Measurements from ENCODE around the gene SMAD9. TPM values are rescaled to one million over a fixed set of nuclear protein-coding genes. Genes with fewer than 3 reads are reported as not detected.

SMAD9 gene
- total RNA-seq, 1 donor from 2014 or later = 4.5 TPM

DNA sequence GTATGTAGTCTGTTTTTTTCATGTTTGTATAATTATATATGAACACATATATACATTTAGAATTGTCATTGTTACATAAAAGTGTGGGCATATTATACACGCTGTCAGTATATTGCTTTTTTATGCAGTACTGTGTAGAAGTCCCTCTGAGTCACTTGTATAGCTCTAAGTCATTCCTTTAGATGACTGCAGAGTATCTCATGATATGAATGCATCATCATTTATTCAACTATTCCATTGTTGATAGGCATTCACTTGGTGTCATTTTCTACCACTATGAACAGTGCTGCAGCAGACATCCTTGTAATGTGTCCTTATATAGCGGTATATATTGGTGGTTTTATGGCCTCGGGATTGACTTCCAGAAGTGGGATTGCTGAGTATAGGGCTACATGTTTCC lies 85.7 kb downstream of the SMAD9 start:
- DNase-seq (no peak), ATAC-seq (no peak)
- intact Hi-C loops (cut with micrococcal nuclease) = no loop called here

DNA sequence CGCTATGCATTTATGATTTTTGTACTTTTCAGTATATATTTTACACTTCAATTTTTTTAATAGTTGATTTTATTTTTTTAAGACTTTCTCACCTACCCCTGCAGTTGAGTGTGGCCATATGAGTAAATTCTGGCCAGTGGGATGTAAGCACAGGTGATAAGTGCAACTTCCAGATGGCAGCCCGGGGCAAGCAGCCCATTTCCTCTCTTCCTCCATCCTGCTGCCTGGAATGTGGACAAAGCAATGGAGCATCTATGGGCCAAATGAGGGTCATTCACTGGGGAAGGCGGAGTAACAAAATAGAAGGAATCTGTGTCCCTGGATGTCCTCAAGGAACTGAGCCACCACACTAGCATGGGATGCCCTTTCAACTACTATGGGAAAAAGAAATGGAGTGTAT lies 88.7 kb downstream of the SMAD9 start:
- DNase-seq (no peak), ATAC-seq (no peak)
- intact Hi-C loops (cut with micrococcal nuclease) = no loop called here

DNA sequence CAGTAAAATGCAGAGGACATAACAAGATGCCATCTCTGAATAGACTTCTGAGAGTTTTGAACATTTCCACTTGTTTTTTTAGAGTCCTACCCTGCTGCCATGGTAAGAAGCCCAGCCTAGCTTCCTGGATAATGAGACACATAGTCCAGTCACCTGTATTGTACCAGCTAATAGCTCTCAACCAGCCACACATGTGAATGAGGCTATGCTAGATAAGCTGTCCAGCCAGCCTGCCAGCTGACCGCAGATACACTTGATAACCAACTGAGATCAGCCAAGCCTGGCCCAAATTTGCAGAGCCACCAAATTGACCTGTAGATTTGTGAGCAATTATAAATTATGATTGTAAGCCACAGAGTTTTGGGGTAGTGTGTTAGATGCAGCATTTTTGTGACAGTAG lies 90.3 kb downstream of the SMAD9 start:
- intact Hi-C loops (cut with micrococcal nuclease) = no loop called here
- DNase-seq (no peak), ATAC-seq (no peak)

DNA sequence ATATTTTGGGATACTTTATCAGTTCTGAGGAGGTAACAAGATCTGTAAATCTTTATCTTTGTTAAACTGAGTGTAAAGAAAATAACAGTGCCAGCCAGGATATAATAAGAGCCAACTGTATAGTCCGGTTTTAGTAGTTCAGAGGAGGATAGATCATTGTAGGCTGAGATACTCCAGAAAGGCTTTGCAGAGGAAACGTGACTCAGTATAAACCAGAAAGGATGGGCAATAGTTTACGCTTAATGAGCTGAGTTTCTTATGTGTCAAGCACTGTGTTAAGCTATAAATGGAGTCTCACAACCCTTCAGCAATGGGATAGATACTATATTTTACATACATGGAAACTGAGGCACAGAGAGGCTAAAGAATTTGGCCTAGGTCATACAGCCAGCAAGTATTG lies 97.3 kb downstream of the SMAD9 start:
- no peak for ATAC-seq
- intact Hi-C loops (cut with micrococcal nuclease) = no loop called here
- no peak for DNase-seq

DNA sequence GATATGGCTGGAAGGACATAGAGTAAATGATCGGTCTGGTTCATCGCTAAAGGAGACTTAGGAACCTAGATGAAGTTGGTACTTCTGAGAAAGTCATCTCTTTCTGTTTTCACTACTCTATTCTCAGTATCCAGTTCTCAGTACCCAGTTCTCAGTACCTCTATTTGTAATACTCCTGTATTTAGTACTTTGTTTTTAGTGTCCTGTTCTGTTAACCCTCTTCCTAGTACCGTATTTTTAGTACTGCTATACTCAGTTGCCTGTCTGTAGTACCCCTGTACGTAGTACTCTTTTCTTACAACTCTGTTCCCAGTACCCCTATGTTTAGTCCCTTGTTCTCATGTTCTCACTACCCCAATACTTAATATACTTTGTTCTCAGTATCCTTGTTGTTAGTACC lies 99.8 kb downstream of the SMAD9 start:
- intact Hi-C loops (cut with micrococcal nuclease) = no loop called here
- no peak for ATAC-seq
- no peak for DNase-seq

DNA sequence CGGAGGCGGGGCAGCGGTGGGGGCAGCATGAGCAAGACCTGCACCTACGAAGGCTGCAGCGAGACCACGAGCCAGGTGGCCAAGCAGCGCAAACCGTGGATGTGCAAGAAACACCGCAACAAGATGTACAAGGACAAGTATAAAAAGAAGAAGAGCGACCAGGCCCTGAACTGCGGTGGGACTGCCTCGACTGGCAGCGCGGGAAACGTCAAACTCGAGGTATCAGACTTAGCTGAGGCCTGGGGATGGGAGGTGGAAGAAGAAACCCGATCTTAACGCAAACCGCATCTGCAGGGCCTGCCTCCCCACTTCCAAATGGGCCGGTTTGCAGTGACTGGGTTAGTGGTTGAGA lies 100.3 kb downstream of the SMAD9 start:
- peak; percentile 5 for ATAC-seq
- intact Hi-C loops (cut with micrococcal nuclease) = no loop called here
- DNase-seq = no peak

DNA sequence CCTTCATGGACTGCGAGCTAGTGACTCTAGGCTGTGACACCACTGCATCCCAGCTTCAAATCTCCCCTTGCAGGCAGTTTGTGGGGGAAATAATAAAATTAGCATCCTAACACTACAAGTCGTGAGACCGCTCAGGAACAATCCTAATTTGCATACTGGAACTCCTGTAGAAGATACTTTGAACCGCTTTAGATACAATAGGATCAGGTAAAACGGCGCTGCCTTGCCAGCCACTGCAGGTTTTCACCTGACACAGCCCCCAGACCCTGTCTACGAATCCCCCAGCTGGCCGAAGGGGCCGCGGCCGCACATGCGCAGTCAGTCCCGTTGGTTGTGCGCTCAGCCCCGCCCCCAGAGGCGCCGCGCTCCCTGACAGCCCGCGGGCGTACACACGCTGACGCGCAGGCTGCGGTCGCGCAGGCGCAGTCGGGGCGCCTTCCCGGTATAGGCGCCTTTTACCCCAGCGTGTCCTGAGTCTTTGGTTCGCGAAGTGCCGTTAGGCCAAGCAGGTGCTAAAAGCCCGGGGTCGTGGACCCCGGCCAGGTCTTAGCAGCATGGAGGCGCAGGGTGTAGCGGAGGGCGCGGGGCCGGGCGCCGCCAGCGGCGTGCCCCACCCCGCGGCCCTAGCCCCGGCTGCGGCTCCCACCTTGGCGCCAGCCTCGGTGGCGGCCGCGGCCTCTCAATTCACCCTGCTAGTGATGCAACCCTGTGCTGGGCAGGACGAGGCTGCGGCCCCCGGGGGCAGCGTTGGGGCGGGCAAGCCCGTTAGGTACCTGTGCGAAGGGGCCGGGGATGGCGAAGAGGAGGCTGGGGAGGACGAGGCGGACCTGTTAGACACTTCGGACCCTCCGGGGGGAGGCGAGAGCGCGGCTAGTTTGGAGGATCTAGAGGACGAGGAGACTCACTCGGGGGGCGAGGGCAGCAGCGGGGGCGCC lies 101.0 kb downstream of the SMAD9 start, which contains the start of gene RFXAP:
RFXAP (plus strand) TSS at position 419 of the 935 bp plus-strand sequence; CDS start at position 555, 136 bp downstream.
- peak; percentile 99 for ATAC-seq
- intact Hi-C loops (cut with micrococcal nuclease) = no loop called here
- DNase-seq = peak; percentile 97

DNA sequence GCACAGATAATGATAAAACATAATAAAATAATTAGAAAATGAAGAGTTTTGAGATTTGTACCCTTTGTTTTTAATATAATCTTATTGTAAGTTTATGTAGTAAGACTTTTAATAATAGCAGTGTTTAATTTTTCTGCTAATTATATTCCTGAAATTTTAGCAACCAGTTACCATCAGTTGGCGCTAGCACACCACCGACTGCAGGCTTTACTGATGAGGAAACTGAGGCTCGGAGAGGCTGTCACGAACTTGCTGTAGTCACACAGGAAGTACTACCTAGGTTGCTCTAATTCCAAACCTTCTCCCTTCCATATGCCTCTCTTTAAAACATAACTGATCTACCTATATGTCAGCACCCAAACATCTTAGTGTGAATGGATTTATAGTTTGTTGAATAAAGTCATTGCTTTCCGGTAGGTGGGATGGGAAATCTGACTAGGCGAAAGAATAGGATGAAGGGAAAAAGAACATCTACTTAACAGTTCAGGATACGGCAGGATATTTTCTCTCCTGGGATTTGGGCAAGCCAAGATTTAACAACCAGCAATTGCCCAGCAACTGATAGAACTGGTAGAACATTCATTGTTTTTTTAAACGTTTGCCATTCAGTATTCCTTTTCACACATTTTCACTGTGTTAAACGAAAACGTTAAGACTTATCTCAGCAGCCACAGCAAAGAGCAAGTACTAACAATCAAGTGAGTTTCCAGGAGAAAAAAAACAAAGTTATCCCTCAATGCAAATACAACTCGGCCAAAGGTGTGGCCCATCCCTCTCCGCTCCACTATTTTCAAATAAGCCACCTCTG lies 101.8 kb downstream of the SMAD9 start:
- DNase-seq (no peak), ATAC-seq (peak; percentile 4)
- intact Hi-C loops (cut with micrococcal nuclease) = no loop called here

DNA sequence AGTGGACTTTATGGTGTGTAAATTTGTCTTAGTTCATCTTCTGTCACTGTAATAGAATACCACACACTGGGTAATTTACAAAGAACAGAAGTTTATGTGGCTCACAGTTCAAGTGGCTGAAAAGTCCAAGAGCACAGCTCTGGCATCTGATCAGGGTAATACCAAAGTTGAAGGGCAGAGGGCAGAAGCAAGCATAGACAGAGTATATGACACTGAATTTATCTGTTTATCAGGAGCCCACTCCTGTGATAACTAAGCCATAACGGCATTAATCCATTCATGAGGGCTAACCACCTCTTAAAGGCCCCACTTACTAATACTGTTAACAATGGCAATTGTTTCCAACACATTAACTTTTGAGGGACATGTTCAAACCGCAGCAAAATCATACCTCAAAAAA lies 105.0 kb downstream of the SMAD9 start:
- ATAC-seq = no peak
- DNase-seq = no peak
- intact Hi-C loops (cut with micrococcal nuclease) = no loop called here

DNA sequence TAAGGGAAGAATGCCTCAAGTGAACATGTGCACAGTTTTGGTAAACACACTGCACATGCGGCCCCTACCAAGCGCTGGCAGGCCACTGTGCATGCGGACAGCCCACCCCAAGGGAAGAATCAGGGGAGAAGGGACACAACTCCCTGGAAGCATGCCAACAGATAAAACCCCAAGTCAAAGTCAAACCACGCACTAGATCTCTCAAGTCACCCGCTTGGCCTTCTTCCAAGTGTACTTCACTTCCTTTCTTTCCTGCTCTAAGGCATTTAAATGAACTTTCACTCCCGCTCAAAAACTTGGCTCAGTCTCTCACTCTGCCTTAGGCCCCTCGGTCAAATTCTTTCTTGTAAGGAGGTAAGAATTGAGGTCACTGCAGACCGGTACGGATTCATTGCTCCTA lies 105.6 kb downstream of the SMAD9 start:
- DNase-seq = no peak
- no peak for ATAC-seq
- intact Hi-C loops (cut with micrococcal nuclease) = no loop called here

DNA sequence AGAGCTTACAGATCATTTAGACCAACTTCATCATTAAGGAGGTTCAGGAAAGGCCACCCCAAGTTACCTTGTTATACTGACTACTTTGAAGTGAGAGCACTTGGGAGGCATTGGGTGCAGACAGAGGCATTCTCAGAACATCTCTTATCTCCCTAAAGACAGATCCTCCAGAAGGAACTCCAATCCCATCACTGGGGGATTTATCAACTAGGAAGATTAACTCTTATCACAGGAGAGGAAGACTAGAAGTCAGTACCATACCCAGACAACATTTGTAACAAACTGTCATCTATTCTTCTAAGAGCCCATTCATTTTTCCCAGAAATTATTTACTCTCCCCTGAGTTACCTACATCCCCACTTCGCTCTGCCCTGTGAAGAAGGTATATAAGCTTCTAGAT lies 106.8 kb downstream of the SMAD9 start:
- DNase-seq = no peak
- intact Hi-C loops (cut with micrococcal nuclease) = no loop called here
- no peak for ATAC-seq

DNA sequence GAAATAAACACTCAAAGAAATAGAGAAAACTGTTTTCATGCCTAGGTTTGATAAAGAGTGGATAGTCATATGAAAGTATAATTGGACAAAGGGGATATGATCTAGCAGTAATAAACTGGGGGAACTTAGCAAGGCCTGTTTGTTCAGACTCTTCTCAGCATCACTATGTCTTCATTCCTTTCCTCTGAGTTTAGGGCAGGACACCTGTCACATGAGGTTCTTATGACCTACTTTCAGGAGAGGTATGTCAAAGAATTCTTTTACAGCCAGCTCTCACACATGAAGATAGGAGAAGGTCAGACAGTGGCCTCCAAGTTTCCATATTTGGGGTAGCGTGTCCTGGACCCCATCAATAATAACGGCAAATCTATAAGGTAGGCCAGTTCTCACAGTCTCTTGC lies 112.4 kb downstream of the SMAD9 start:
- intact Hi-C loops (cut with micrococcal nuclease) = no loop called here
- DNase-seq (no peak), ATAC-seq (no peak)

DNA sequence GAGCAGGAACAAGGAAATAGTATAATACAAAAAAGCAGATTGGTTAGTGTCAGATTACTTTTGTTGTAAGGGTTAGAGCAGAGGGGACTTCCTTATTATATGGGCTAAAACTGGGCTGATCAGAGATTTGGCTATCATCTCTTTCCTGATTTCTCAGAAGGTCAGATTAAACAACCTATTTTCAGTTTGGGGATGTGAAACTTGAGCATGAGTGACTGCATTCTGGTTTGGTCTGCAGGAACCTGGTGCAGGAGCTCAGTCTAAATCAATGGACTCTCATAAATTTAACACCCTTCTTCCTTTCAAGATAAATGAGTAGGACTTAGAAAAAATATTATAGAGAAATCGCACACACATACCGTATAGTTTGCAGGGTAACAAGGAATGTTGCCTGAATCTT lies 113.9 kb downstream of the SMAD9 start:
- intact Hi-C loops (cut with micrococcal nuclease) = no loop called here
- no peak for DNase-seq
- ATAC-seq = no peak

DNA sequence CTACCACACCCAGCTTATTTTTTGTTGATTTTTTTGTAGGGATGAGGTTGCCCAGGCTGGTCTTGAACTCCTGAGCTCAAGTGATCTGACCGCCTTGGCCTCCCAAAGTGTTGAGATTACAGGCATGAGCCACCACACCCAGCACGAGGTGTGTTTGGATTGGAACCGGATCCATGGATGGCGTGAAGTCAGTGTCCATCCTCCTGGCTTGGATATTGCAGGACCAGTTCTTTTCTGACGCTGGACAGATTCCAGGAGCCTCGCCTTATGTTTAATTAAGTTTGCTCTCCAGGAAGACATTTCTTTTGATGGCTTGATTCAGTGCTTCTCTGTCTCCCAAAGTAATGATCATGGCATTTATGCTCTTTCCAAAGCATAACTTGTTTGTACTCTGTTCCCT lies 115.5 kb downstream of the SMAD9 start:
- ATAC-seq (no peak), DNase-seq (no peak)
- intact Hi-C loops (cut with micrococcal nuclease) = no loop called here

DNA sequence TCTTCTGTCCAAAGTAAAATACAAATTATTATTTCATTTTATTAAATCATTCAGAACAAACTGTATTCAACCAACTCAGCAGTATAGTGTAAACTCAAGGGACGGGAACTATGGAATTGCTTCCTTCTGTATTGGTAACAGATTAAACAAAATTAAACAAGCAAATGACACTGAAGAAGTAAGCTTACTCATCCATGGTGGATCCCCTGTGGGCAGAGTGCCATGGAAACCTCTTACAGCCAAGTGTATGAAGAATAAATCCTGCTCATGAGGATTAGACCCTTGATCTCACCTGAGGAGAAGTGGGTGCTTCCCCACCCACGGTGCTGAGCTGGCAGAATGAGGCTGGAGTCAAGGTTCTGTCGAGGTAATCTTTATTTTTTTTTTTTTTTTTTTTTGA lies 119.0 kb downstream of the SMAD9 start:
- DNase-seq = no peak
- intact Hi-C loops (cut with micrococcal nuclease) = no loop called here
- ATAC-seq = no peak

DNA sequence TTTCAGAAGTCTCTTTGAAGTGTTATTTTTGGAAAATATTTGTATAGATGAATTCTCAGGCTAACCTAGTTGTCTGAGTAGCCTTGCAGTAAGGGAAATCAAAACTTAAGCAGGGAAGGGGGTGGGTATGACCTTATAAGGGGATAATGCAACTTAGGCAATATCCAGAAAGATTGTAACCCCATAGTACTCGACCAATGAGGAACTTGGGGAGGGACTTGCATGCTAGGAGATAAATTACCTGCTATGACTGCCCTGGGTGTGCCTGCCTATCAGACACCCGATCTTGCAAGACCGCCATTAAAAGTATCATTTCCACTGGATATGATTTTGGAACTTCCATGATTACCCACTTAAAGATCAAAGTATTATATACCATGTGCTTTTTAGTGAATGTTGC lies 124.0 kb downstream of the SMAD9 start:
- no peak for DNase-seq
- ATAC-seq = no peak
- intact Hi-C loops (cut with micrococcal nuclease) = no loop called here

DNA sequence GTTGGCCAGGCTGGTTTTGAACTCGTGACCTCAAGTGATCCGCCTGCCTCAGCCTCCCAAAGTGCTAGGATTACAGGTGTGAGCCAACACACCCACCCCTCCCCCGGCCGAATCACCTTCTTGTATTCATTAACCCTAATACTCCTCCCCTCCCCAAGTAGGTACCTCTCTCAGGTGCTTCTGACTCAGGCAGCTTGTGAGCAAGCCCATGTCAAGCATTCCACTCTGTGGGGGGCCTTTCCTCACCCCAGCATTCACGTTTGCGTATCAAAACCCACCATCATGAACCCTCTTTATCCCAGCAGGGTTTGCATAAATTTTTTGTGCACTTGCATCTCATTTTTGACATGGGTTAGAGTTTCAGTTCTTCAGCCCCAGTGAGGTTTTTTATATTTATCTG lies 124.6 kb downstream of the SMAD9 start:
- ATAC-seq (no peak), DNase-seq (no peak)
- intact Hi-C loops (cut with micrococcal nuclease) = no loop called here

Data from left ventricle myocardium superior (tissue), 1 donor.